Stimulated activated CD4-positive, alpha-beta T cell treated with anti-CD3 and anti-CD28 coated beads, Interleukin-12 subunit alpha, Interleukin-12 subunit beta, amount 100 ng/mL, for 24 hours (primary cell): Measurements from ENCODE around the gene PGS1.
"Not testable (repeated sequence)": the region's sequence is repeated elsewhere in the genome, so short reads cannot be mapped to it uniquely, and the experiment has no call there.

ENCODE experiments used
- DNase-seq, 2 experiments: peaks; one replicate each; pipeline ENCODE4 v3.0.0-alpha.2; 2020; ENCODE audit warnings: low read depth in 2 of 2

Gene PGS1

DNA sequence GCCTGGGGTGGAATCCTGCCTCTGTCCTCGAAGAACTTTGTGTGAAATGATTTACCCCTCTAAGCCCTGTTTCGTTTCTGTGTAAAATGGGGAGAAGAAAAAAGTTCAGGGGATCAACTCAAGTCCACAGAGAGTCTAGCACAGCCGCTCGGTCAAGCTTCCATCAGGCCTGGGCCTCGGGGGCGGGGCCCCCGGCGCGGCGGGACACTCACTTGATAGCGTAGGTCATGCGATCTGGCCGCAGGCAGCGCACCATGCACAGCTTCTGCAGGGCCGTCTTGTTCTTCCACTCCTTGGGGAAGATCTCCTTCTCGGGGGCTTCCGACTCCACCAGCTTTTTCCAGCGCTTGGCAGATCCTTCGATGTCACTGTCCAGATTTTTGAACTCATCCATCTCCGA lies 65.9 kb downstream of the PGS1 start:
- no peak for DNase-seq

DNA sequence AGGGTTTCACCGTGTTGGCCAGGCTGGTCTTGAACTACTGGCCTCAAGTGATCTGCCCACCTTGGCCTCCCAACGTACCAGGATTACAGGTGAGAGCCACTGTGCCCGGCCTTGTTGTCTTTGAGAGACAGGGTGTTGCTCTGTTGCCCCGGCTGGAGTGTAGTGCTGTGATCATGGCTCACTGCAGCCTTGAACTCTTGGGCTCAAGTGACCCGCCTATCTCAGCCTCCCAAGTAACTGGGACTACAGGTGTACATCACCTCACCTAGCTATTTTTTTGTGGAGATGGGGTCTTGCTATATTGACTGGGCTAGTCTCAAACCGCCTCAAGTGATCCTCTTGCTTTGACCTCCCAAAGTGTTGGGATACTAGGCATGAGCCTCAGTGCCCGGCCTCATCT lies 68.4 kb downstream of the PGS1 start:
- DNase-seq, result no peak

DNA sequence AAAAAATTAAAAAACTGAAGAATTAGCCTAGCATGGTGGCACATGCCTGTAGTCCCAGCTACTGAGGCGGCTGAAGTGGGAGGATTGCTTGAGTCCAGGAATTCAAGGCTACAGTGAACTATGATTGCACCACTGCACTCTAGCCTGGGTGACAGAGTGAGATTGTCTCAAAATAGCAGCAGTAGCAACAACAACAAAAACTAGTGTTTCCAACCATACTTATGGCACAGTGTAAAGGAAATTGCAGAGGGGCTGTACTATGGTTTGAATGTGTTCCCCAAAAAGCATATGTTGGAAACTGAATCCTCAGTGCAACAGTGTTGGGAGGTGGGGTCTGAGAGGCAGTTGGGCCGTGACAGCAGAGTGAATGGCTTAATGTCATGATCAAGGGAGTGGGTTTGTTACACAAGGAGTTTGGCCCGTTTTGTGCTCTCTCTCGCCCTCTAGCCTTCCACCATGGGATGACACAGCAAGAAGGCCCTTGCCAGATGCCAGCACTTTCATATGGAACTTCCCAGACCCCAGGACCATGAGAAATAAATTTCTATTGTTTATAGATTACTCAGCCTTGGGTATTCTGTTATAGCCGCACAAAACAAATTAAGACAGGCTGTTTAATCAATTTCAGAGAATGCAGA lies 70.0 kb downstream of the PGS1 start:
- no peak for DNase-seq

DNA sequence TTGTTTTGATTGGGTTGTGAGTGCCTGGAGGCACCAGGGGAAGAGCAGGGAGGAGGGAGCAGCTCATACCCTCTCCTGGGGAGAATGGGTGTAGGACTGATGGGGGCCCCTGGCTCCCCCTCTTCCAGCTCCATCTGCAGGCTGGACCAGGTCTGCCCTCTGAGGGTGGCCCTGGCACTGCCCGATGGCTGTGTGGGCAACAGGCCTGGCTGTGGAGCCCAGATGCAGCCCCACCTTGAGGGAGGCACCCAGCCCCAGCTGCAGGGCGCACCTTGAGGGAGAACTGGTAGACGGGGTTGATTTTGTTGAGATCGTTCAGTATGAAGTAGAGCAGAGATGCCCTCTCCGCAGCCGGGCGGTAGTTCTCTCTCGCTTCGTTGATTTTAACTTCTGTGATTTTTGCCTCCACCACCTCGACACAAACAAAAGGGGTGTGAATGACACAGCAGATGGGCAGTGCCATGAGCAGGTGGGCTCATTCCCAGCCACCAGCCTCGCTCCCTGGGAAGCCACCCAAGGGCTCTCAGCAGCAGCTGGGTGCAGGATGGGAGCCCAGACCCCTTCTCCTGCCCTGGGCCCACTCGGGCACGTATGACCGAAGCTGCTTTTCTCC lies 71.6 kb downstream of the PGS1 start:
- DNase-seq, result no peak

DNA sequence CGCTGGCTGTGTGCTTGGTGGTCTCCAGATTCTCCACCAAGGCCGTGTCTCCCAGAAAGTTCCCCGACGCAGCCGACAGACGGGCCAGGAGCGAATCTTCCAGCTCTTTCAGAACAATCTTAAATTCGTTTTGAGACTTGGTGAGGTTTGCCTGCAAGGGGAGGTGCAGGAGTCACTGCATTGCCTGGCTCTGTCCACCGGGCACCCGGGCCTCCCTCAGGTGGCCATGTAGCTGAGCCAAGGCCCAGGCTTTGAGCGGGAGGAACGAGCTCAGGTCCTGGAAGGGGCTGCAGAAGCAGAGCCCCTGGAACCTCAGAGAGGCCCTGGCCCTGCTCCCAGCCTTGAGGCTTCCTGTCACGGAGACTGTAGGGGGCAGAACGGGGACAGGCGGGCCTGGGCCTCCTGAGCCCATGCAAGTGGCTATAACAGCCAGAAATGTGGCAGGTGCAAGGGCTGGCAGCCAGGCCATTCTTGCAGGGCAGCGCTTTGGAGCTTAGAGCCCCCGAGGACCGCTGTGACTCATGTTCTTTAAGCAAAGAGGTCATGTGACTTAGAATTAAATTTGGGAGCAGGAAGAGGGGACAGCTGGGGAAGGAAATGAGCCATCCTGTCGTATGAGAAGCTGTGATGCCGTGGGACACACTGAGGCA lies 72.4 kb downstream of the PGS1 start:
- no peak for DNase-seq

DNA sequence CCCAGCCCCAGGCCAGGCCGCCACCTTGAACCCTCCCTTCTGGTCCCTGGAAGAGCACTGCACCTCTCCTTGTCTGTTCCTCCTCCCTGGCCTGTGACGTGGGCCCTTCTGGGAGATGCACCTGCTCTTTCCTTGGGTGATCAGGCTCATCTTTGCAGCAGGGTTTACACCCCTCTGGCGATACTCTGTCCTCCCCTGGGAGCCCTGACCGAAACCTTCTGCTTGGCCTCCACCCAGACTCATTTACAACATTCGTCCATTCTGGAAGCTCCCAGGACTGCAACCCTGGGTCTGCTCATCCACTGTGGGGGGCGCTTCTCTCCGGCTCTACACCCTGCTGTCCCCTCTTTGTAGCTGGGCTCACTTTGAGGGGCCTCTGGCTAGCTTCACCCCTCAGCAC lies 73.3 kb downstream of the PGS1 start:
- no peak for DNase-seq

DNA sequence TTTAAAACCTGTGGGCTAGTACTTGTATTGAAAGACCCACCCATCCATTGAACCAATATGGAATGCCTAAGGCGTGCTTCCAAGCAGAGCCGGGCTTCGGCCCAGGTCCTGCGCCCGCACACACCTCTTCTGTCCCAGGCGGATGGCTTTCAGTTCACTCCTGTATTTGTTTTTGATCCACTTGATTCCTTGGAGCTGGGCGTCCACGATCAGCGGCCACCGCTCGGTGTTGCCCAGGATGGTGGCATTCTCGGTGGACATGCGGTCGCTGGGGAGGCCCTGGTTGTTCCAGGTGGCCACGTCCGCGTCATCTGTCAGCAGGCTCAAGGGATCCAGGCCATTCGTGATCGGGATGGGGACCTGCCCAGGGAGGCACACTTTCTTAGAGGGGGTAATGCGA lies 75.9 kb downstream of the PGS1 start:
- no peak for DNase-seq

DNA sequence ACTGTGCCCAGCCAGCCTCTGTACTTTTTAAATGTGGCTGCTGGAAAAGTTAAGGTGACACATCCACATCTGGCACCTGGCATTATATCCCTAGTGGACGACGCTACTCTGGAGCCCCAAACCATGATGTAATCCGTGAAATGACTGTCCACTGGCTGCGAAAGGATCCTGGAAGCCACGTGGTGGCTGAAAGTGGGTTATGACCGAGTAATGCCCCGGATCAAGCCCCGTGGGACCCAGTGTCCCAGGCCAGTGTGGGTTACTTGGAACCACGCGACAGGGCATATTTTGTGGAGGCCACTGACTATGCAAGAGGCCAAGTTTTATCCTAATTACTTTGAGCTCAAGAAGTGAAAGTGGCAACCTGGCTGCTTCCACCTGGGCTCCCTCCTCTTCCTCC lies 79.6 kb downstream of the PGS1 start:
- no peak for DNase-seq

DNA sequence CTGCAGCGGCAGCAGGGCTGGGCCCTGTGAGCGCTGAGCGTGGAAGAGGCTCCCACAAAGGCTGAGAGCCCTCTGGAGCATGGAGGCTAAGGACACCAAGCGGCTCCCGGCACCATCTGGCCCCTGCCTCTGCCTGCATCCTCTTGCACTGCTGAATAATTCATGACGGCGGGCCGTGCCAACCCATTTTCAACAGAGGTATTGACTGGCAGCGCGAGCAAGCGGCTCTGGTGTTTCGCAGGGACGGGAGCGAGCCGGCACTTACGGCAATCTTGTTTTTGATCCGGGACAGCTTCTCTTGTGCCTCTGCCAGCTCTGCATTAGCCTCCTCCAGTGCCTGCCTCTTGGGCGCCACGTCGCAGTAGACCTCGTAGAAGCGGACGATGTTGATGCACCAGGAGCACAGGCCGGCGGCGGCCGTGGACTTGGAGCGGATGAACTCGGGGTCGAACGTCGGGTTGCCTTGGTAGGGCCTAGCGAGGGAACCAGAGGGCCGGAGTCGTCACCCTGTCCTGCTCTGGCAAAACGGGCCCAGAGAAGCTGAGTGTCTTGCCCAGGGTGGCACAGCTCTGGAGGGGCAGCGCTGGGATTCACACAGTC lies 80.4 kb downstream of the PGS1 start:
- no peak for DNase-seq

DNA sequence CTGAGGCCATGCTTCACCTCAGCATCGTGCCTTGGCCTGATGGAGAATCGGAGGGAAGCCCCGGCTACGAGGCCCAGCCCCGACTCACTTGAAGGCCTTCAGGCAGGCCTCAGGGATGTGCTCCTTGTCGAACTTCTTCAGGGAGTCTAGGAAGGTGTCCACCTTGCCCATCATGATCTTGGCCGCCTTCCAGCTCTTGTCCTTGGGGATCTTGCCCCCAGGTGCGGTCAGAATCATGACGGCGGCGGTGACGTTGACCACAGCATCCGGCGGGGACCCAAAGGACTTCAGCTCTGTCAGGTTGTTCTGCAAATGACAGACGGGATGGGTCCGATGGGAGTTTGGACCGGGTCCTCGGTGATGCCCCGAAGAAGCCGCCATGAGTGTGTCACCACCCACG lies 81.2 kb downstream of the PGS1 start:
- DNase-seq, result no peak

DNA sequence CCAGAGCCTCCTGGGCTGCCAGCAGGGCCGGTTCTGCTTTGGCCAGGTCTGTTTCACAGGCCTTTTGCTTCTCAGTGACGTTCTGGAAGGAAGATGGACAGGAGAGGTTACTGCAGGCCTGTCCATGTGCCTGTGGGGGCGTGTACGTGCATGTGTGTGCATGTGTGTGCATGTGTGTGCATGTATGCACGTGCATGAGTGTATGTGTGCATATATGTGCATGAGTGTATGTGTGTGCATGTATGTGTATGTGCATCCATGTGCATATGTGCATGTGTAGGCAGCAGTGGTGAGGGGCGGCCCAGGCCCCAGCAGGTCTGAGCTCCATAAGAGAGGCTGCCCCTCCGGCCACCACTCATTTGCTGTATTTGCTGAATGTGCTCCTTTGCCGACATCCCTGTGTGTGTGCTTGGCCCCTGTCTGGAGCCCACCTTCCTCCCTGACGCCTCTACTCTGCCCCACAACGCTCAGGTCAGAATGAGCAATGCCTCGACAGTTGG lies 81.8 kb downstream of the PGS1 start:
- DNase-seq, result no peak

DNA sequence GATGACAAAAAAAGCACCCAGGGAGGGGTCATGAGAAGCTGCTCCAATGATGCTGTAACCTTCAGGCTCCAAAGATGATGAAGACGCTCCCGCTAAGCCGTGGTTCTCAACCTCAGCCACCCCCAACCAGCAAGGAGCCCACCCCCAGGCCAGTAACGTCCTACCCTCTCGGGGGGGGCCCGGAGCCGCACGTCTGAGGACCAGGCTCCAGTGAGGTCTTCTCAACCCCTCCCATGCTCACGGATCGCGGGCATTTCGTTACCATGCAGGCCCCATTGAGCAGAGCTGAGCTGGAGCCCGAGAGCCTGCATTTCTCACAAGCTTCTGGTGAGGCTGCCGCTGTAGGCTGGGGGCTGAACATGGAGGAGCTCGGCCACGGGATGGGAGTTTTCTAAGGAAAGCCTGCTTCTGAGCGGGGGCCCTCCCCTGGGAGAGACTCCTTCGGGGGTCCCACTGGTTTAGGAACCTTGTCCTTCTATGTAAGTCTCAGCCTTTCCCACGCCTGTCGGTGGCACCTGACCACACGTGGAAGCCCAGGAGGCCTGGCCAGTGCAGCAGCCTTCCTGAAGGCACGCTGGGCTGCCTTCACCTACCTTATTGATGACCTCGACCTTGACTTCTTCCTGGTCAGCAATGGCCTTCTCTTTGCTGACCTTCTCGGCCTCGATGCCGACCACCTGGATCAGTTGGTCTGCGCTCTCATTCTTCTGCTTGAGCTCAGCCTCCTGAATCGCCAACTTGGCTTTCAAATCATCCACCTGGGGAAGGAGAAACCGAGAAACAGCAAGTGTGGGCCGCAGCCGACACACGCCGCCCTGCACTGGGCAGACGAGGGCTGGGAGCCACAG lies 82.7 kb downstream of the PGS1 start:
- no peak for DNase-seq

DNA sequence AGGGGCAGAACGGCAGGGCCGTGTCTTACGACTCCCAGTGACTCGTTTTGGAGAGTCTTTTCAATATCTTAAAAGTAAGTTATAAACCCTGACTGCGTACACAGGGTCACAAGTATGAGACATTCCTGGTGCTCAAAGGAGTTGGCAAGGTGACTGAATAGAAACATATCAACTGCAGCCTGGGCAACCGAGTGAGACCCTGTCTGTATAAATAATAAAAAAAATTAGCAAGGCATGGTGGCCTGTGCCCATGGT lies 83.3 kb downstream of the PGS1 start:
- no peak for DNase-seq

DNA sequence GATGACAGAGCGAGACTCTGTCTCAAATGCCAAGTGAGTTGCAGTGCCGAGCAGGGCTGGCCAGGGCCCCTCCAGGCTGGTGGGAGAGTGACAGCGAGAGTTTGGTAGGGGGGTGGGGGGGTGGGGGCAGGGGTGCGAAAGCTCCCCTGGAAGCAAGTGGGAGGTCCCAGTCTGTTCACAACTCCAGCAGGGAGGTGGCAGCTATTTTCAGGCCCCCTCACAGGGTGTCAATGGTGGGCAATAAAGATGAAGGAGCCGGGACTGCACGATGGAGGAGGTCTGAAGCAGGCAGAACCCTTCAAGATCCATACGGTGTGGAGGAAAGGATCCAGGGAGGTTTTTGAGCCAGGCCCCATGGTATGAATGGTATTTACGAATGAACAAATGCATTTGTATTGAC lies 83.7 kb downstream of the PGS1 start:
- DNase-seq, result no peak

DNA sequence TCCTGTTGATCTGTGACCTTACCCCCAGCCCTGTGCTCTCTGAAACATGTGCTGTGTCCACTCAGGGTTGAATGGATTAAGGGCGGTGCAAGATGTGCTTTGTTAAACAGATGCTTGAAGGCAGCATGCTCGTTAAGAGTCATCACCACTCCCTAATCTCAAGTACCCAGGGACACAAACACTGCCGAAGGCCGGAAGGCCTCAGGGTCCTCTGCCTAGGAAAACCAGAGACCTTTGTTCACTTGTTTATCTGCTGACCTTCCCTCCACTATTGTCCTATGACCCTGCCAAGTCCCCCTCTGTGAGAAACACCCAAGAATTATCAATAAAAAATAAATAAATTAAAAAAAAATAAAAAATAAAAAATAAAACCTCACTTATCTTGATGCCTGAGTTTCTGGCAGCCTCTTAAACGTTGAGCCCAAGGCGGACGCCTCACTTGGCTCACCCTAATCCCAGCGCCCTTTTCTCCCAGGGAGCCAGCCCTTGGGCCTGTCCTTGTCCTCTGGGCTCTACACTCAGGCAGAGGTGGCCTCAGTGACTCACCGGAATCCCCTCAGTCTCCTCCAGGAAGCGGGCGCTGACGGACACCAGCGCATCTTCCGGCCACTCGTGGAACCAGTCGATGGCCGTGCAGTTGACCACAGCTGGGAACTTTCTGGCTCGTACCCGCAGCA lies 87.8 kb downstream of the PGS1 start:
- DNase-seq, result not testable (repeated sequence)

DNA sequence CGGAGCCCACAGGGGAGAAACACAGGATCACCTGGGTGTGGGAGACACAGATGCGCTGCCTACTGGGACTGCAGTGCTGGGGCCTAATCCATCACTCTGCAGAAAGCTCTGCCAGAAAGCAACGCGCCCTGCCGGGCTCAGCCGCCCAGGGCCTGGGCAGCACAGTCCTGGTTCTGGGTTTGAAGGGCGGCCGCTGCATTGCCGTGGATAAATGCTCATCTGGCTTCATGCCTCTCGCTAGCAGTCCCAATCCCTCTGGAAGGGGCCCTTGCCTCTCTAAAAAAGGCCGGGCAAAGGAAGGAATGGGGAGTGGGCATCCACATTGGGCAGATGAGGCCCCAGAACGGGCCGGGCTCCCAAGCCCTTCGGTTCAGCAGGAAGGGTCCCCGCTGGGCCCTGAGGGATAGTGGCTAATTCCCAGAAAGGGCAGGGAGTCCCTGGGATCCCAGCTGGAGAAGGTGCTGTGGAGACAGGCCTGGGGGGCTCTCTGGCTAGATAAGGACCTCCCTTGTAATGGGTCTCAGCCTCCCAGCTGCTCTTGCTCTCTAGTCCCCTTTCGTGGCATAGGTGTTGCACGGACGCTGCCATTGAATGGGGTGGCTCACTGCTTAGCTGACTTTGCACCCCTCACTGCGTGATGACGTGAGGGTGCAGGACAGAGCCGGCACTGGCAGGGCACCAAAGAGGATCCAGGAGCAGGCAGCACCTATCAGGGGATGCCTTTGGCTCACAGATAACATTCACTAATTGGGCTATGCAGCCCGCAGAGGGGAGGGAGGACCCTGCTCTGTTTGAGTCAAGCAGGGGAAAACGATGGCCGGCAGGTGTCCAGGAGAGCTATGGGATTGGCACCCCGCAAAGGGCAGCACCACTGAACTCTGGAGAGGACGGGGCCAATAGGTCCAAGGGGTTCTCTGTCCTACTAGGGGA lies 88.6 kb downstream of the PGS1 start:
- no peak for DNase-seq

DNA sequence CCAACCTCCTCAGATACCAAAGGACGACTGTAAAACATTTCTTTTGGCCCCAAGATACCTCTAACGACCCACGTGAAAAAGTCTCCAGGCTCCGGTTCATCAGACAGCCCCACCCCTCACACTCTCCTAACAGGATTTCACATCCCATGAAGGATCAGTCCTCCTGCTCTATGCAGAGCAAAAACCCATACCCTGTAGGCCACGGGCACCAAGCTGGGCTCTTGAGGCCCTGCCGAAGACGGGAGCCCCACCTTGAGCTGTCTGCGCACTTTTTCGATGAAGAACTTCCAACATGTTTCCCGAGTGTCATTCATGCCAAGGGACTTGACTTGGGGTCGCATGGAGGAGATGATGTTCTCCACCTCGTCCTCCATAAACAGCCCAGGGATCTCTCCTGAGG lies 89.9 kb downstream of the PGS1 start:
- no peak for DNase-seq

DNA sequence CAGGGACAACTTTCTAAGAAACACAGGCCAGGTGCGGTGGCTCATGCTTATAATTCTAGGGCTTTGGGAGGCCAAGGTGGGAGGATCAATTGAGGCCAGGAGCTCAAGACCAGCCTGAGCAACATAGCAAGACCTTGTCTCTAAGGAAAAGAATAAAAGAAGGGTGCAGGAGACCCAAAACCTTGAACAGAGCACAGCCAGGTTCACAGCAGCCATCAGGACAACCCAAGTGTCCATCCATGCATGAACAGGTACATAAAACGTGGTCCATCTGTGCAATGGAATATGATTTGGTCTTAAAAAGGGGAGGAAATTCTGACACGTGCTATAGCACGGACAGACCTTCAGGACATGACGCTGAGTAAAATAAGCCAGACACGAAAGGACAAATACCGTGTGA lies 91.0 kb downstream of the PGS1 start:
- DNase-seq, result no peak

DNA sequence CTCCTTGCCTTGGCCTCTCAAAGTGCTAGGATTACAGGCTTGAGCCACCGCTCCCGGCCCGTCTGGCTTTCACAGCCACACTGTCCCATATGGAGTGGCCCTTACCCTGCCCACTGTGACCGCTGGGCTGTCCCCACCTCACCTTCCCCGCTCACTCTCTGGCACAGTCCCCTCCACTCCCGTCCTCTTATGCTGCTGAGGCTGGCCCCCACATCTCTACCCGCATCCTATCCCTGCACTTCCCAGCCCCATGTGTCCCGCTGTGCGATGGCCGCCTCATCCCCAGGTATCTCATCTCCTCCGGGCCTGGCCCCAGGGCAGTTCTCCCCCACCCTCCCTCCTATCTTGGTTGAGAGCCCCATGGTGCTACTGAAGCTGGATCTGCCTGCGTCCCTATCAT lies 93.2 kb downstream of the PGS1 start:
- no peak for DNase-seq

DNA sequence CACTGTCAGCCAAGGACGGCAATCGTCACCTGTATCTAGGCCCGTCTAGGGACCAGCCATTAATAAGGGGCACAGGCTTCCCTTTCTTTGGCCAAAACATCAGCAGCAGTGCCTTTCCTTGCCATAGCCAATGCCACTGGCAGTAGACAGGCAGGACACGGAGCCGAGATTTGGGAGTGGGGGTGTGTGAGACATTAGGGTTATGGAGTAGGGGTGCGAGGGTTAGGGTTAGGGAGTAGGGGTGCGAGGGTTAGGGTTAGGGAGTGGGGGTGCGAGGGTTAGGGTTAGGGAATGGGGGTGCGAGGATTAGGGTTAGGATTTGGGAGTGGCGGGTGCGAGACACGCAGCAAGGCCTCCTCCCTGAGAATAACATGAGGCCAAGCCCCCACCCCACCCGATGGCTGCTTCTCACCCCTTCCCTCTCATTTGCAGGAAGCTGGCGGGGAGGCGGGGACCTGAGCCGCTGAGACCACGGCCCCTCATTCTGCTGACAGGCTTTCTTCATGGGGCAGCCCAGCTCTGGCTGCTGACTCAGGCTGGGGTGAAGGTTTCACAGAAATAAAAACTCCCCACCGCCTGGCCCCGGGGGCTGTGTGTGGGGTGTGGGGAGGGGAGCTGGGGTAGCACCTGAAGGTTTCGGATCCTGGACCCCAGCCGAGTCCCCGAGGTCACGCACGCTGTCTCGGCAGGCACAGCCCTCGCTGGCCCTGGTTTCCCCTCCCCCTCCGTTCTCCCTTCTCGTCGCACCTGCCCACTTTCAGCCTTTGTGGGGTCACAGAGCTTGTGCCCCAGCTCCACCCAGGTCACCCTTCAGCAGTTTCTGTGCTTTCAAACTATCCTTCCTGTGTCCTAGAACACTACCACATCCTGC lies 93.8 kb downstream of the PGS1 start:
- DNase-seq, result no peak
